Right cardiac atrium (tissue), 5 donors: ENCODE measurements around the gene ENTPD1. TPM values are rescaled to one million over a fixed set of nuclear protein-coding genes. Genes with fewer than 3 reads are reported as not detected.
A peak's percentile ranks its signal among the peaks of the same experiment; 100 is the strongest.

Experiments
- ATAC-seq, 2 donors: fragments of 200-7000 bp; cut with Tn5 transposase; one replicate each; pipeline versions ENCODE4 v1.8.0 to v1.9.1; 2020; ENCODE audit warnings: moderate library complexity in 2 of 2, mild to moderate bottlenecking in 1 of 2
- DNase-seq, 3 donors: peaks; one replicate each; pipeline ENCODE4 v3.0.0-alpha.2; 2020
- H3K27ac ChIP-seq: one replicate; pipeline ENCODE4 v1.5.1; 2013; ENCODE audit warnings: mild to moderate bottlenecking, low read length, control low read depth, moderate library complexity
- H3K27me3 ChIP-seq: one replicate; pipeline ENCODE4 v1.6.1; 2013; ENCODE audit not compliant: control insufficient read depth, insufficient read depth
- H3K4me1 ChIP-seq: one replicate; pipeline ENCODE4 v1.6.1; 2013; ENCODE audit warnings: low read length; ENCODE audit not compliant: control insufficient read depth, insufficient read depth
- H3K4me3 ChIP-seq: one replicate; pipeline ENCODE4 v1.5.1; 2013; ENCODE audit warnings: low read length, control low read depth
- H3K9me3 ChIP-seq: one replicate; pipeline ENCODE4 v1.6.1; 2013; ENCODE audit warnings: low read length; ENCODE audit not compliant: control insufficient read depth
- WGBS: extraction: QIAGEN DNeasy Blood & Tissue Kit; methylation state at CpG from one replicate; pipeline ENCODE4 v1.1.7; 2013; 5-methylcytosine and 5-hydroxymethylcytosine counted together
- intact Hi-C, 4 donors: fragments of 100-400 bp; cut with DNase I; formaldehyde crosslinking; loops; one replicate each; pipeline versions ENCODE4 v1.11.0 to v1.14.0; 2022 to 2023
- polyA plus RNA-seq: library from polyadenylated mRNA; stranded (reverse); fragments of 200-250 nt; gene quantifications from one replicate; pipeline ENCODE4 v1.2.3, GENCODE V29; 2013
- total RNA-seq, 4 donors: library from RNA; stranded (reverse); fragmentation: NEBNext Ultra II Directional; extraction: Animal tissue kit (Norgen Biotek cat#: 25700); gene quantifications; one replicate each; pipeline ENCODE4 v1.2.1, GENCODE V29; 2021
- donor health status: healthy with polysubstance abuse.
- donor health status: DM: no; HTN: yes; CAD: no.
- donor health status: DM: no; HTN: no; CAD: no.
- donor health status: DM: no; HTN: yes; CAD: no; lungs with severe emphysema.
- donor health status: DM: yes; HTN: yes; CAD: no.

ENTPD1 gene
- total and polyA plus RNA-seq, 5 donors = 5.3 to 30.4 (median 18.5) TPM

DNA sequence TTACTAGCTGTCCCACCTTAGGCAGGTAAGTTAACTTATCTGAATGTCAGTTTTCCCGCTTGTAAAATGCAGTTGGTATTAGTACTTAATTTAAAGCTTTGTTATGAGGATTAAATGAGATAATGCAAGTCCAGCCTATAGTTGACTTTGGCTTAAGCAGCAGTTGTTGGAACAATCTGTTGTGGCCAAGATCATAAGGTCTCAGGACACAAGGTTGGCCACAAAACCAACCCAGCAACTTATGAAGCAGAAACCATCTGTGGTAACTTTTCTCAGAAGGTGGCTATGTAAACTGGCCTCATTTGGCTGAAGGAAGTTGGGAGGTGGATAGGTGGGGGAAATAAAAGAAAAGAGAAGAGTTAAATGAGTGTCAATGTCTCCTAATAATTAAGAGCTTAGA lies 29.4 kb downstream of the ENTPD1 start:
- ATAC-seq = no peak
- Histone ChIP-seq H3K4me3 (no peak overlapping the region), H3K4me1 (no peaks in the 10 kb centered on the region), H3K9me3 (no peaks in the 10 kb centered on the region), H3K27ac (no peak overlapping the region), H3K27me3 (no peaks in the 10 kb centered on the region)
- intact Hi-C loops = no loop called here
- DNase-seq = no peak
- 93% methylated on average over 1 of the region's 1 CpG for WGBS

DNA sequence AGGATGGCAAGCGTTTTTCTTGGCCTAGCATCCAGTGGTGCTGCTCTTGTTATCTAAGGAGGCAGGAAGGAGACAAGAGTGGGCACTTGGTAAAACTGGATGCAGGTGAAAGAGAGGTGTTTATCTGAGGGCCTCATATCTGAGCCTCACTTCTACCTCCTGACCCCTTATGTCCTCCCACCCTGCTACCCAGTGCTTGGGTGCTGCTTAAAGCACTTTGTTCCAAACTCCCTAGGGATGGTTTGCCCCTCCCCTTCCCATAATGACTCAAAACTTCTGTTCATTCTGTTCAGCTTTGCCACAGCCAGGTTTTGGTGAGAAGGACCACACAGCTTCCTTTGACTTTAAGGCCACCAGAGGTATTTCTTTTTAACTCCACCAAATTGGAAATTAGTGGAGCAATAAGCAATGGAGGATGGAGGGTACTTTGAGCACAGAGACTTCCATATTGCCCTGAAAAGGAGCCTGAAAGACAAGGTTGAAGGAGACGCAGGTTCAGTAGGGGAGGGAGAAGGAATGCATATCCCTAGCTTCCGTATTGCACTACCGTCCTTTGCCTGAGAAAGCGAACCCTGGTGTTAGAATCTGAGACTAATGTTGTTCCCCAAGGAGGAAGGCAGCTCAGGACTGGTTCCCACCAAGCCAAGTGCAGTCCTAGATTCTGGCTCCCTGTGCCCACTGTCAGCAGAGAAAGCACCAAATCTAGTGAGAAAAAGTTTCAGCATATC lies 30.1 kb downstream of the ENTPD1 start:
- H3K9me3 ChIP-seq = no peaks in the 10 kb centered on the region
- no peak overlapping the region for H3K4me3 ChIP-seq
- DNase-seq (no peak), ATAC-seq (peak in 1 of 2 donors; percentile 44)
- intact Hi-C loops = no loop called here
- no peaks in the 10 kb centered on the region for H3K27me3 ChIP-seq
- H3K27ac ChIP-seq = no peak overlapping the region
- 84% methylated on average over 5 of the region's 5 CpGs for WGBS
- H3K4me1 ChIP-seq = no peaks in the 10 kb centered on the region

DNA sequence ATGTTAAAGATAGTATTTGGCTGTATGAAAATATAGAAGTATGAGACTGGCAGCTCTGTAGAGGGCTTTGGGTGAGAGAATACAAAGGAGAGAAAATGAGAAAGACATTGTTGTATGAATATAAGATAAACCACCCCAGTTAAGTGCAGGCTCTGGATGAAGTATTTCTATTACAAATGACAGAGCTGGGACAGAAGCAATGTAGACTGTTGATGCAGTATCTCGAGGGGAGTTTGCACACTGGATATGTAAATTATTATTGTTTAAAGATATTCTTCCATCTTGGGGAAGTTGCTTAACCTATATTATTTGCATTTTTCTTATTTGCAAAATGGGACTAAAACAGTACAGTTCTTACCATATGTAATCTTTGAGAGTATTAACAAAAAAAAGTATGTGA lies 31.5 kb downstream of the ENTPD1 start:
- Histone ChIP-seq H3K27ac (no peak overlapping the region), H3K9me3 (no peaks in the 10 kb centered on the region), H3K4me1 (no peaks in the 10 kb centered on the region), H3K27me3 (no peaks in the 10 kb centered on the region), H3K4me3 (no peak overlapping the region)
- 83% methylated on average over 1 of the region's 1 CpG for WGBS
- ATAC-seq (no peak), DNase-seq (no peak)
- intact Hi-C loops = no loop called here

DNA sequence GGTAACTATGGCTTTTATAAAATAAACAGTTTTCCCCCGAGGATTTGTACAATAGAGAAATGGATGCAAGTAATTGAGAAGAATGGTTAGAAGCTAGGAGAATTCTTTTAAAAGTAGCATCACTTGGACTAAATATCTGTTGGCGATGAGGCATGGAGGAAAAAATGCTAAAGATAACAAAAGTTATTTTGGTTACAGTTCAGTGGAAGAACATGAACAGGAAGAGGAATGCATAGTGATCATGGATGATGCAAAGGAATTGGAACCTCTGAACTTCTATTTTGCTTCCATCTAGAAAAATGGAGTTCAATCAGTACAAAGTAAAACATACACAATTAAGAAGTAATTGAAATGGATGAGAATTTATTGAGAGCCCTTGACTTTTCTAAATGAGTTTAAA lies 32.9 kb downstream of the ENTPD1 start:
- H3K4me1 ChIP-seq = peaks cover 4% of the 10 kb centered on the region
- H3K4me3 ChIP-seq = no peak overlapping the region
- intact Hi-C loops = no loop called here
- no peak for DNase-seq
- no peak overlapping the region for H3K27ac ChIP-seq
- H3K9me3 ChIP-seq = no peaks in the 10 kb centered on the region
- H3K27me3 ChIP-seq = no peaks in the 10 kb centered on the region
- 43% methylated on average over 2 of the region's 2 CpGs for WGBS
- no peak for ATAC-seq

DNA sequence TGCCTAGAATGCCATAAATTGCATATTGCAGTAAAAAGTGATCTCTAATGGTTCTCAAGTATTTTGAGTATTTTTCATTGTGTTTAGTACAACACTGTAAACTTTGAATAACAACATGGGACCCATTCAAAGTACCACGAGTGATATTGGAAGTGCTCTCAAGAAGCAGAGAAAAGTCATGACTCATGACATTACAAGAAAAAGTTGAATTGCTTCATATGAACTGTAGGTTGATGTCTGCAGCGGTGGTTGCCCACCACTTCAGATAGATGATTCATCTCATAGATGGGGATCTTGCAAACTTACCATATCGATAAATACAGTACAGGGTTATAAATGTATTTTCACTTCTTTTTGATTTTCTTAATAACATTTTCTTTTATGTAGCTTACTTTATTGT lies 33.9 kb downstream of the ENTPD1 start:
- intact Hi-C loops = no loop called here
- DNase-seq (no peak), ATAC-seq (no peak)
- 84% methylated on average over 3 of the region's 3 CpGs for WGBS
- Histone ChIP-seq H3K4me3 (no peak overlapping the region), H3K27ac (no peak overlapping the region), H3K27me3 (no peaks in the 10 kb centered on the region), H3K9me3 (no peaks in the 10 kb centered on the region), H3K4me1 (peaks cover 4% of the 10 kb centered on the region)

DNA sequence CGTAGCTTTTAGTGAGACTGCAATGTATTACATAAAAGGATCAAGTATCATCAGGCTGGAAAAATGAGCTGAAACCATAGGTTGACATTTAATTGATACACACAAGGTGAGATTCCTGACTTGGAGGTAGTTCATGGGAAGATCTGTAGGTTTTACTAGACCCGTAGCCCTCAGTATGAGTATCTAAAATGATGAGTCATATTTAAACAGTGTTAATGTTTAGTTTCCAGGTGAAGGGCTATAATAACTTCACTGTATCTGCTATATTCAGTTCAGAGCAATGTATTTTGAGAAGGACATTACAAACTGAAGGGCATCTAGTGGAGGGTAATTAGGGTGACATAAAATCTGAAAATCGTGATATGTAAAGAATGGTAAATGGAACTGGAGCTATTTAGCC lies 35.0 kb downstream of the ENTPD1 start:
- no peak for ATAC-seq
- Histone ChIP-seq H3K4me1 (peaks cover 4% of the 10 kb centered on the region), H3K4me3 (no peak overlapping the region), H3K27ac (no peak overlapping the region), H3K27me3 (no peaks in the 10 kb centered on the region), H3K9me3 (no peaks in the 10 kb centered on the region)
- DNase-seq = no peak
- WGBS = 79% methylated on average over 3 of the region's 3 CpGs
- intact Hi-C loops = no loop called here

DNA sequence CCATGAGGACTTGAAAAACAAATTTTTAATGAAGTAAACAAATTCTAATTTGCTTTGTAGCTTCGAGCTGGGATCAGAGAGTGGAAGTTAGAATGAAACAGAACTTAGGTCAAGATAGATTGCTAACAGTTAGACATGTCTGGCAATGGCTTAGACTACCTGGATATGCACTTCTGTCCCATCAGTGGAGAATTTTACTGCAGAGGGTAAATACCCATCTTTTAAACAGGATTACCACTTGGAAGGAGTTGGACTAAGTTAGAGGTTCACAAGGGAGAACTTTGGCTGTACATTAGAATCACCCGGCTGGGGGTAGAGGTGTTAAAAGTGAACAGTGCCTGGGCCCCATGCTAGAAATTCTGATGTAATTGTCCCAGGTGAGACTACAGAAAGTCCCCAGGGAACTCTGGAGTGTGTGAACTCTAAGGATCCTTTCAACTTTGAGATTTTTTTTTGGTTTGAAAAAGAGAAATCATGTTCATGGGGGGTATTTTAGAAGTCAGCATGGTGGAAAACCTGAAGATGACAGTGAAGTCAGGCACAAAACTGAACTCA lies 35.5 kb downstream of the ENTPD1 start:
- H3K4me1 ChIP-seq = peaks cover 4% of the 10 kb centered on the region
- WGBS = 90% methylated on average over 2 of the region's 2 CpGs
- ATAC-seq (no peak), DNase-seq (no peak)
- H3K27me3 ChIP-seq = no peaks in the 10 kb centered on the region
- H3K9me3 ChIP-seq = no peaks in the 10 kb centered on the region
- H3K27ac ChIP-seq = no peak overlapping the region
- intact Hi-C loops = no loop called here
- H3K4me3 ChIP-seq = no peak overlapping the region

DNA sequence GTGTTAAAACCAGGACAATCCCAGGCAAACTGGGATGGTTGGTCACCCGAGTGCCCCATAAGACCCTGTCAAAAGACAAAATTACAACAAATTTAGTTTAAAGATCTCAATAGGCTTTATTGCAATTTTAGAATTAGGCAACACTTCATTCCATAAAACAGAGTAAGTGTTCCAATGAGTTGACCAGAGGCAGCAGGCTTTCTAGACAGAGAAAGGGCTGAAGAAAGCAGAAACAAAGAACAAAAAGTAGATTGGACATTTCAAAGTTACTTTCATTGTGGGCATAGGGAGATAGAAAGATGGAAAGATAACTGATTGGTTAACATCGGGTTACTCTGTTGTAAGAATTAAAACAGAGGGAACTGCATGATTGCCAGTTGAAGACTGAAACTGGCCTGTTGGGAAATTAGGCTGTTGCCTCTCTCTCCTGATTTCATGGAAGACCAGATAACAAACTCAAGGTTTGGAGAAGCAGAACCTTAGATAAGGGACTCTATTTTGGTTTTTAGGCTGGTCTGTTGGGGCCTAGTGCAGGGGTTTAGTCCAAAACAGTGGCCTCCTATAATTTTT lies 36.3 kb downstream of the ENTPD1 start:
- peaks cover 4% of the 10 kb centered on the region for H3K4me1 ChIP-seq
- no peak for ATAC-seq
- intact Hi-C loops = no loop called here
- H3K27ac ChIP-seq = no peak overlapping the region
- no peaks in the 10 kb centered on the region for H3K27me3 ChIP-seq
- no peaks in the 10 kb centered on the region for H3K9me3 ChIP-seq
- WGBS = 63% methylated on average over 2 of the region's 2 CpGs
- no peak for DNase-seq
- no peak overlapping the region for H3K4me3 ChIP-seq

DNA sequence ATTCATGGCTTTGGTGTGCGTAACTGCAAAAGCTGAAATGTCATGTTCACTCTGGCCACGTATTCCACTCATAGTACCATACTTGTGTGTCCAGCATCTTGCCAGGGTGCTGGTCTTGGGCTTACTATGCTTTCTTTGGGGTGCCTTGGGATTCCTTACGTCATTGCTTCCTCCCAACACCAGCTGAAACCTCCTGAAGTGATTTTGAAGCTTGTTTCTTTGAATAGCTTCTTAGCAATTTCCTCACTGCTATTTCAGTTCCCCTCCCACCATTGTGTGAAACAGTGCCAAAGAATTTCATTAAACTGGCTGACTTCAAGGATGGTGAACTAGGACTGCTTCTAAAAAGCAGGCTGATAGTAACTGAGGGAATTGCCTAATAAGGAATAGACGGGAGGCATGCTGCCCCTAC lies 36.9 kb downstream of the ENTPD1 start:
- Histone ChIP-seq H3K4me3 (no peak overlapping the region), H3K9me3 (no peaks in the 10 kb centered on the region), H3K27ac (peak overlapping the region; percentile 88), H3K4me1 (peaks cover 4% of the 10 kb centered on the region), H3K27me3 (no peaks in the 10 kb centered on the region)
- ATAC-seq (peak; percentile 86 to 93), DNase-seq (no peak)
- WGBS = 43% methylated on average over 4 of the region's 4 CpGs
- intact Hi-C loops = no loop called here

DNA sequence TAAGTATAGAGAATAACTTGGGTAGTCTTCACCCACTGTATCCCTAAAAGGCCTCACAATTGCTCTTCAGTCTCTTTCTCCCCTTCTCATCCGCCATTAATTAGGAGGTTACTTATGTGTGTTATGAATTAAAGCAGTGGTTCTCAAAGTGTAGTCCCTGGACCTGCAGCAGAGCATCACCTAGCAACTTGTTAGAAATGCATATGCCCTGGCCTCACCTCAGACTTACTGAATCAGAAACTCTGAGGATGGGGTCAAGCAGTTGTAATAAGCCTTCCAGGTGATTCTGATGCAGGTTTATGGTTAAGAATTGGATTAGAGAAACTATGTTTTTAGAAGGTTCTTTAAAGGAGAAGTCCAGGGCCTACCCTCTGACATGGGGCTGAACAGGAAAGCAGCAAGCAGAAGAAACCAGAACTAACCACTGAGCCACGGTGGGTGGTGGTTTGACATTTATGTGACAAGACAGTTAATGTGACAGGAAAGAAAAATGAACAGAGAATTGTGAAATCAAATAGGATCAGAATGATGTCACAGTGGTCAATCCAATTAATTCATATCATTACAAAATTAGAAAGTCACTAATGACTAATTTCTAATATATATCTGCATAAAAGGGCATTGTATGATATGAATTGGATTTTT lies 37.6 kb downstream of the ENTPD1 start:
- Histone ChIP-seq H3K9me3 (no peaks in the 10 kb centered on the region), H3K27me3 (no peaks in the 10 kb centered on the region), H3K4me3 (no peak overlapping the region), H3K4me1 (peaks cover 4% of the 10 kb centered on the region), H3K27ac (peak overlapping the region; percentile 62)
- 67% methylated on average over 2 of the region's 2 CpGs for WGBS
- peak in 1 of 2 donors; percentile 27 for ATAC-seq
- intact Hi-C loops = no loop called here
- DNase-seq = peak in 2 of 3 donors; percentile 41 to 53

DNA sequence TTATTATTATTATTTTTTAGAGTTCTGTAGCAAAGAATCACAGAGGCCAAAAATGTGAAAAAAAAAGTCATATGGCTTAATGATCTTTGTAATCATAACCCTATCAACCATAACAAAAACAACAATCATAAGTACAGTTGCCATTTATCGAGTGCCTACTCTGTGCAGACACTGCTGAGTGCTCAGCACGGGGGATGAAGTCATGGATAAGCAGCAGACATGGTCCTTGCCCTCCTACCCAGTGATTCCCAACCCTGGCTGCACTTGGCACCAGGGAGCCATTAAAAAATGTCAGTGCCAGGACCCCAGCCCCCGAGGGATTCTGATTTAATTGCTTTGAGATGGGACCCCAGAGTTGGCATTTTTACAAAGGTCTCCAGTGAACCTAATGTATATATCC lies 38.2 kb downstream of the ENTPD1 start:
- Histone ChIP-seq H3K27ac (no peak overlapping the region), H3K4me3 (no peak overlapping the region), H3K27me3 (no peaks in the 10 kb centered on the region), H3K9me3 (no peaks in the 10 kb centered on the region), H3K4me1 (peaks cover 4% of the 10 kb centered on the region)
- DNase-seq = no peak
- intact Hi-C loops = no loop called here
- no peak for ATAC-seq
- WGBS = 80% methylated on average over 3 of the region's 3 CpGs
